ENCODE measurements around the gene CFAP73.

CFAP73 gene

DNA sequence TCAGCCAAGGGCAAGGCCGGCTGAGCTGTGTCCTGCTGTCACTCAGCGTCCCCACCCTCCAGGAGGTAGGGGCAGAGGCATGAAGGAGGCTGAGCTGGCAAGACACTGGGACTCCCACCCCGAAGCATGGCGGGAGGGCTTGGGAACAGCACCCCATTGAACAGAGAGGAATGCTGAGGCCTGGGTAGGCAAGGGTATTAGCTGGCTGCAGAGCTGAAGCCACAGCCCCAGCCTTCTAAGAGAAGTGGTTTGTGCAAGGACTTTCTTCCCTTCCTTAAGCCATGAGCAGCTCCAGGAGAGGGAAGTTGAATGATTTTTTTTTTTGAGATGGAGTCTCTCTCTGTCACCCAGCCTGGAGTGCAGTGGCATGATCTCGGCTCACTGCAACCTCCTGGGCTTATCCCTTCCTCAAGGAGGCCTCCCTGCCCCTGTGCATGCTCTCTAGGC is 6.6 kb upstream of the CFAP73 start:
- no peak for DNase-seq

- no peak for DNase-seq
Measured at GRCh38 chr12:113143959-113144358, 5.6 kb upstream of the CFAP73 start.

- no peak for DNase-seq
Measured at GRCh38 chr12:113144806-113145205, 4.7 kb upstream of the CFAP73 start.

DNA sequence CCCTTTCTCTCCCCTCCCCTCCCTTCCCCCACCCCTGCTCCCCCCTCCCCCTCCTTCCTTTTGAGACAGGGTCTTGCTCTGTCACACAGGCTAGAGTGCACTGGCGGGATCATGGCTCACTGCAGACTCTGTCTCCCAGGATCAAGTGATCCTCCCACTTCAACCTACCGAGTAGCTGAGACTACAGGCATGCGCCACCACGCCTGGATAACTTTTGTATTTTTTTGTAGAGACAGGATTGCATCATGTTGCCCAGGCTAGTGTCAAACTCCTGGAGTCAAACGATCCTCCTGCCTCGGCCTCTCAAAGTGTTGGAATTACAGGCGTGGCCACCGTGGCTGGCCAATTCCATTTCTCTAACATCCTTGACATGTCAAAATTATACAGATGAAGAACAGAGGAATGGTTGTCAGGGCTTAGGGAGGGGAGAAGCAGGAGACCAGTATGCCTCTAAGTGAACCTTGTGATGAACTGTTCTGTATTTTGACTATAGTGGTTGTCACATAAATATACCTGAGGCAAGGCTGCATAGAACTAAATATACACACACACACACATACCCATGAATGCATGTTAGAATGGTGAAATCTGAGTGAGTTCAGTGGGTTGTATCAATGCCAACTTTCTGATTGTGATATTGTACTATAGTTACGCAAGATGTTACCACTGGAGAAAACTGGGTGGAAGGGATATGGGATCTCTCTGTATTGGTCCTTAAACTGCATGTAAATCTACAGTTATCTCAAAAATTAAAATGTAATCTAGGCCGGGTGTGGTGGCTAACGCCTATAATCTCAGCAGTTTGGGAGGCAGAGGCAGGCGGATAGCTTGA is 3.6 kb upstream of the CFAP73 start:
- DNase-seq, result no peak

DNA sequence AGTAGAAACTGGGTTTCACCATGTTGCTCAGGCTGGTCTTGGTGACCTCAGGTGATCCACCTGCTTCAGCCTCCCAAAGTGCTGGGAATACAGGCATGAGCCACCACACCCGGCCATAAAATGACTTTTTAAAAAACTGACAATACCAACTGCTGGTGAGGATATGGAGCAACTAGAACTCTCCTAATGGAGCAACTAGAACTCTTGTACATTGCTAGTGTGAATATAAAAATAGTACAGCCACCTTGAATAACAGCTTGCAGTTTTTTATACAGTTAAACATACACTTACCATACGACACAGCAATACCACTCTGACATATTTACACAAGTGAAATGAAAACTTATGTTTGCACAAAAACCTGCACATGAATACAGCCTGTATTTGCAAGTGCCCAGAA is 2.5 kb upstream of the CFAP73 start:
- DNase-seq, result no peak

GRCh38 chr12:113151655-113152054 is 2.1 kb downstream of the CFAP73 start:
- no peak for DNase-seq

DNA sequence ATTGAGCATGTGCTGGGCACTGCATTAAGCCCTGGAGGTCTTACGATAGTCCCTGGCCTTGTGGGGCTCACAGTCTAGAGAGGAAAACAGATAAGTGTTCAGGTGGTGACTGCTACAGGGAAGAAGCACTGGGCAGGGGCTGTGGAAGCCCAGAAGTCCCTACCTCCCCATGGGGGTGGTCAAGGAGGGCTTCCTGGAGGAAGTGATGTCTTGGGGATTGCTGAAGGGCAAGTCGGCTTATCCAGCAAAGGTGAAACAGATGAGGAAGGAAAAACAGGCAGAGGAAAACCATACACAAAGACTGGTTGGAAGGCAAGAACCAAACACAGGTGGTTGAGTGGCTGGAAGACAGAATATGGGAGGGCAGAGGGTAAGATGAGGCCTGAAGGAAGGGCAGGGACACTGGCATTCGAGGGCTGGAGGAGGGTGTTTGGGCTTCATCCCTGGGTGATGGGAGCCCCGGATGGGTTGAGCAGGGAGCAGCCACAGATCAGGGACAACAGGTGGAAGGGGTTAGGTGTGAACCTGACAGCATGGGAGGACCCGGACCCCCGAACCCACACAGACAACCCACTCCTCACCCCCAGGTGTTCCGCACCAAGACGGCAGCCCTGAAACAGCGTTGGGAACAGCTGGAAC is 2.8 kb downstream of the CFAP73 start:
- no peak for DNase-seq

- peak; percentile 67 for DNase-seq
Measured at GRCh38 chr12:113152835-113153814, 3.6 kb downstream of the CFAP73 start.

GRCh38 chr12:113154351-113154973 is 4.9 kb downstream of the CFAP73 start:
- DNase-seq, result peak; percentile 14

DNA sequence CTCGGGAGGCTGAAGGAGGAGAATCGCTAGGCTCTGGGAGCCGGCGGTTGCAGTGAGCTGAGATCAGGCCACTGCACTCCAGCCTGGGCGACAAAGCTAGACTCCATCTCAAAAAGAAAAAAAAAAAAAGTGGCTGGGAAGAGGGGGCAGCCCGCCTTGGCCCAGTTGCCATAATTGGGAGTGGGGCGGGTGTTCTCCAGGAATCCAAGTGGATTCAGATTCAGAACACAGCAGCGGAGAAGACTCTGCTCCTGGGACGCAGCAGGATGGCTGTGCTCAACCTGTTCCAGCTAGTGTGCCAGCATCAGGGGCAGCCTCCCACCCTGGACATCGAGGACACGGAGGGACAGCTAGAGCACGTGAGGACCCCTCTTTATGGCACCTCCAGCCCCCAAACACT is 5.5 kb downstream of the CFAP73 start:
- DNase-seq, result no peak

- no peak for DNase-seq
Measured at GRCh38 chr12:113155646-113156045, 6.1 kb downstream of the CFAP73 start.

DNA sequence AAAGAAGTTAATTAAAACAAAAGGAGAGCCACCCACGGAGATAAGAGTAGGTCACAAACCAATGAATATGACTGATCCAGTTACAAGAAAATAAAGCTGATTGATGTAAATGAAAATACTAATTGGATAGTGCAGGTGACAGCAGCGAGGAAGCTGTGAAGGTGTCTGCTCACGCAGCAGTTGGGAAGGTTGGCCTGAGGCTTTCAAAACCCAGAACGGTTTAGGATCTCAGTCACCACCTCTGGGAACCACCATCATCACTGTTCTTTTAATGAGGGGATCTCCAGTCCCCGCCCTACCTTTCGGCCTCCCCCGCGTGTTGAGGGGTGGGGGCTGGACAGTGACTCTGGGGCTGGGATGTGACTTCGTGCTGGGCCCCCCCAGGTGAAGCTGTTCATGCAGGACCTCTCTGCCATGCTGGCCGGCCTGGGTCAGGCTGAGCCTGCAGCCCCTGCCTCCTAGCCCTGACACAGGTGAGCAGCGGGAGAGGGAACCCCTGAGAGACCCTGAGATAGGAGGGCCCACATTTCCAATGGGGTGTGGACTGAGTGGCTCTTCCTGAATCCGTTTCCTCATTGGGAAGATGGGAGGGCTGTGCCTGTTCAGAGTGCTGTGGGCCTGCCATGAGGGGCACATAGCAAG is 7.8 kb downstream of the CFAP73 start:
- no peak for DNase-seq

DNA sequence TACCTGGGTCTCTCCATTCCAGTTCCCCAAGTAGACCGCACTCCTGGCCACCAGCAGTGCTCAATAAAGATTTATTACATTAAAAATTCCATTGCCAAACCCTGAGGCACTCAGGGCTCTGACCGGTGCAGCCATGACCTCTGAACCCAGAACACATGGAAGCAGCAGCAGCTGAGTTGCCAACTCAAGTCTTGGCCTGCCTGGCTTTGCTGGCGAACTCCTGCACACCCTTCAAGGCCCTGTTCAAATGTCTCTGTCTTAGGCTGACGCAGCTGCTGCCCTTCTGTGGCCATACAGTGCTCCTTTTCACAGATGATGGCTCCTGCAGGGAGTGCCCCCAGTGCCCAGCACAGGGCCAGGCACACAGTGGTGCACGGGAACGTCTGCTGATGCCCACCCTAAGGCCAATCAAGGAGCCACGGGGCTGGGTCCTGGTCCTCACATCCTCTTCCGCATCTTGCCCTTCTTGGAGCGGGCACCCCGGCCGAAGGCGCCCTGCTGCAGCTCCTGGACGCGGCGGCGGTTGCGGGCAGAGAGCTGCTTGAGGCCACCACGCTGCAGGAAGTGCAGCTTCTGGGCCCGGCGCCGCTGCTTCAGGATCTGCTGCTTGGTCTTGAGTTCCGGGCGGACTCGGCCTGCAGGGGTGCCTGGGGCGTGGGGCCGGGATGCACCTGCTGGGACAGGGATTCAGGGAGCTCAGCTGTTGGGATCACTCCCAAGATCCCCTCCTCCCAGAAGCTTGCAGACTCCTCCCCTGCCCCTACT is 9.1 kb downstream of the CFAP73 start:
- DNase-seq, result no peak

DNA sequence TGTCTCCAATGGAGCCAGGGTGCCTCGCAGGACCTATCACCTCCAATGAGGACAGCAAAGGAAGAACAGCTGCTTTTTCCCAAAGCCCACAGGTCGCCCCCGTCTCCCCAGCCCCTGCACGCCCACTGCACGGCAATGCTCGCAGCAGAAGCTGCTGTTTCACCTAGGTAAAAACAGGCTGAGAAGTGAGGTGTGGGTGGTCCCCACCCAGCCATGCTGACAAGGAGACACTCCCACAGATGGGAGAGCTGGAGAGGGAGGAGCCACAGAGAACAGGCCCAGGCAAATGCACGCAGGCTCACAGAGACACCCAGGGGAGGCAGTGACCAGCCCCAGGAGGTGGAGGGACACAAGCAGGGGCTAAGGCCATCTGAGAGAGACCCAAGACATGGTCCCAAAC is 10.4 kb downstream of the CFAP73 start:
- DNase-seq, result no peak

GRCh38 chr12:113161415-113162016 is 12.0 kb downstream of the CFAP73 start:
- peak; percentile 36 for DNase-seq

GRCh38 chr12:113162102-113163029 is 12.8 kb downstream of the CFAP73 start:
- no peak for DNase-seq

DNA sequence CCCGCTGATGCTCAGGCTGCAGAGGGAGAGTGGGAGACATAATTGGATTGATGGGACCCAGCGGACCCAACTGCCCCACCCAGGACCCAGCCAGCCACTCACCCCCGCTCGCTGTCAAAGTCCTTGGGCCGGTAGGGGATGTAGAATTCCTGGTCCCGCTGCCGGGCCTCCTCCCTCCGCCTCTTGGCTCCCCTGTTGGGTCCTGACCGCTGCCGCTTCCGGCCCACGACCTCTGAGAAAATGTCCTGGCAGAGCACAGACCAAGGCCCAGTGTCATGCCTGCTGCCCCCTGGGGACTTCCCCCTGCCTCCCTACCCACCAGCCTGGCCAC is 13.5 kb downstream of the CFAP73 start:
- DNase-seq, result no peak

- DNase-seq, result no peak
Measured at GRCh38 chr12:113164014-113164413, 14.5 kb downstream of the CFAP73 start.

GRCh38 chr12:113165521-113166450 is 16.3 kb downstream of the CFAP73 start:
- DNase-seq, result no peak

Measured in stimulated activated CD4-positive, alpha-beta T cell treated with anti-CD3 and anti-CD28 coated beads, Interleukin-1b, Interleukin-23, amount 100 ng/mL, for 48 hours (primary cell).